K562 (cell line): Measurements from ENCODE around the gene RAI14.

Source experiments
- ARNT ChIP-seq, 2 experiments: fragments of 450-650 bp; IDR thresholded peaks; 2 replicates each; pipeline ENCODE4 v1.6.1; 2016; ENCODE audit warnings: mild to moderate bottlenecking in 1 of 2
- BRD4 ChIP-seq: fragments of 200-600 bp; sonication (generic); IDR thresholded peaks from 2 replicates; pipeline ENCODE4 v1.6.1; 2017; ENCODE audit warnings: inconsistent platforms
- ELF1 ChIP-seq: fragments of 200-800 bp; sonication (Bioruptor generic); IDR thresholded peaks from 2 replicates; pipeline ENCODE4 v1.6.1; 2016; ENCODE audit warnings: missing genetic modification characterization, missing compliant biosample characterization
- EP300 ChIP-seq: IDR thresholded peaks from 2 replicates; pipeline ENCODE4 v1.6.1; 2012; ENCODE audit warnings: low read length, improper control_type of control experiment
- HDAC2 ChIP-seq: fragments of 450-650 bp; IDR thresholded peaks from 2 replicates; pipeline ENCODE4 v1.6.1; 2016; ENCODE audit warnings: mild to moderate bottlenecking
- KLF13 ChIP-seq: fragments of 450-650 bp; IDR thresholded peaks from 2 replicates; pipeline ENCODE4 v1.6.1; 2016; ENCODE audit warnings: missing genetic modification characterization, low read depth, mild to moderate bottlenecking, missing compliant biosample characterization, moderate library complexity, borderline replicate concordance
- MAFK ChIP-seq: IDR thresholded peaks from 2 replicates; pipeline ENCODE4 v1.6.1; 2011; ENCODE audit warnings: low read length, improper control_type of control experiment
- NBN ChIP-seq: fragments of 450-650 bp; IDR thresholded peaks from 2 replicates; pipeline ENCODE4 v1.6.1; 2016; ENCODE audit warnings: low read depth, mild to moderate bottlenecking
- PTBP1 ChIP-seq: fragments of 200-400 bp; formaldehyde crosslinking; IDR thresholded peaks from 2 replicates; pipeline ENCODE4 v1.6.1; 2017; ENCODE audit warnings: low read depth, low read length
- TAF9B ChIP-seq: fragments of 450-650 bp; IDR thresholded peaks from 2 replicates; pipeline ENCODE4 v1.6.1; 2018; ENCODE audit warnings: mild to moderate bottlenecking; ENCODE audit not compliant: partially characterized antibody
- ZNF764 ChIP-seq: fragments of 250-450 bp; sonication (Bioruptor Pico); IDR thresholded peaks from 2 replicates; pipeline ENCODE4 v1.4.0; 2020; ENCODE audit warnings: low read depth, mild to moderate bottlenecking, moderate library complexity
- TF ChIP-seq, protein P1 (sequence below): sonication (generic); formaldehyde crosslinking; IDR thresholded peaks from 2 replicates; pipeline ENCODE4 v1.8.1; 2023; ENCODE audit warnings: mild to moderate bottlenecking, missing genetic modification reagents
- TF ChIP-seq, protein P2 (sequence below), 3 experiments: IDR thresholded peaks in 2 of 3; conservative IDR thresholded peaks in 1 of 3; 2 replicates each; pipeline ENCODE4 v1.5.1; 2011 to 2012; ENCODE audit warnings: low read length in 3 of 3, mild to moderate bottlenecking in 3 of 3, control low read depth in 2 of 3, improper control_type of control experiment in 1 of 3, inconsistent platforms in 1 of 3, low read depth in 1 of 3, mixed read lengths in 1 of 3, moderate library complexity in 1 of 3; ENCODE audit not compliant: insufficient read depth in 2 of 3

DNA sequence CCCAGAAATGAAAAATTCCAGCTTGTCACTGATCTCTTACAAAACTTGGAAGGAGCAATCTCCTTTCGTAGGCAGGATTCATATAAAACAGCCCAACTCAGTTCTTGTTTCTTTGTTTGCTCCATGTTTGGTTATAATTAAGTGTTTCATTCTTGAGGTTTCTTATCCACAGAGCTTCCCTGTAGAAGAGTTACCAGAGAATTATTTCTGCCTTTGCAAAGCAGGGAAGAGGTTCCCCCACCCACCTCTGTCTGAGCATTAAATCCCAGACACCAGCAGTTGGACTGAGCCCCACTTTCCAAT lies 34.1 kb upstream of the RAI14 start:
- TF ChIP-seq, protein P1, sequence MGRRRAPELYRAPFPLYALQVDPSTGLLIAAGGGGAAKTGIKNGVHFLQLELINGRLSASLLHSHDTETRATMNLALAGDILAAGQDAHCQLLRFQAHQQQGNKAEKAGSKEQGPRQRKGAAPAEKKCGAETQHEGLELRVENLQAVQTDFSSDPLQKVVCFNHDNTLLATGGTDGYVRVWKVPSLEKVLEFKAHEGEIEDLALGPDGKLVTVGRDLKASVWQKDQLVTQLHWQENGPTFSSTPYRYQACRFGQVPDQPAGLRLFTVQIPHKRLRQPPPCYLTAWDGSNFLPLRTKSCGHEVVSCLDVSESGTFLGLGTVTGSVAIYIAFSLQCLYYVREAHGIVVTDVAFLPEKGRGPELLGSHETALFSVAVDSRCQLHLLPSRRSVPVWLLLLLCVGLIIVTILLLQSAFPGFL (CRISPR knock-in tag): no peak
- TF ChIP-seq ARNT (IDR thresholded peaks at IDR 0.05) (no peak), ELF1 (no peak), KLF13 (tag) (no peak), HDAC2 (no peak), MAFK (no peak), NBN (no peak), PTBP1 (no peak), EP300 (no peak), ZNF764 (CRISPR knock-in tag) (no peak), BRD4 (no peak), TAF9B (no peak)
- TF ChIP-seq, protein P2, sequence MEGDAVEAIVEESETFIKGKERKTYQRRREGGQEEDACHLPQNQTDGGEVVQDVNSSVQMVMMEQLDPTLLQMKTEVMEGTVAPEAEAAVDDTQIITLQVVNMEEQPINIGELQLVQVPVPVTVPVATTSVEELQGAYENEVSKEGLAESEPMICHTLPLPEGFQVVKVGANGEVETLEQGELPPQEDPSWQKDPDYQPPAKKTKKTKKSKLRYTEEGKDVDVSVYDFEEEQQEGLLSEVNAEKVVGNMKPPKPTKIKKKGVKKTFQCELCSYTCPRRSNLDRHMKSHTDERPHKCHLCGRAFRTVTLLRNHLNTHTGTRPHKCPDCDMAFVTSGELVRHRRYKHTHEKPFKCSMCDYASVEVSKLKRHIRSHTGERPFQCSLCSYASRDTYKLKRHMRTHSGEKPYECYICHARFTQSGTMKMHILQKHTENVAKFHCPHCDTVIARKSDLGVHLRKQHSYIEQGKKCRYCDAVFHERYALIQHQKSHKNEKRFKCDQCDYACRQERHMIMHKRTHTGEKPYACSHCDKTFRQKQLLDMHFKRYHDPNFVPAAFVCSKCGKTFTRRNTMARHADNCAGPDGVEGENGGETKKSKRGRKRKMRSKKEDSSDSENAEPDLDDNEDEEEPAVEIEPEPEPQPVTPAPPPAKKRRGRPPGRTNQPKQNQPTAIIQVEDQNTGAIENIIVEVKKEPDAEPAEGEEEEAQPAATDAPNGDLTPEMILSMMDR (IDR thresholded peaks at IDR 0.05 in 2 of 3, conservative IDR thresholded peaks at IDR 0.05 in 1 of 3; ENCODE audit: insufficient read depth in 2 of 3, low read depth in 1 of 3, low read length in 3 of 3): no peak
